Activated naive CD8-positive, alpha-beta T cell treated with anti-CD3 and anti-CD28 coated beads for 36 hours (primary cell): ENCODE measurements around the gene CEP128. TPM values are rescaled to one million over a fixed set of nuclear protein-coding genes. Genes with fewer than 3 reads are reported as not detected.

ENCODE experiments used
- DNase-seq: peaks from one replicate; pipeline ENCODE4 v3.0.0; 2021
- H3K27ac Mint-ChIP-seq: one replicate; pipeline ENCODE4 v1.8.0; 2022; ENCODE audit warnings: mild to moderate bottlenecking, moderate library complexity, mixed read lengths
- H3K27me3 Mint-ChIP-seq: one replicate; pipeline ENCODE4 v1.8.0; 2022; ENCODE audit warnings: mild to moderate bottlenecking, mixed read lengths
- H3K36me3 Mint-ChIP-seq: one replicate; pipeline ENCODE4 v1.8.0; 2021; ENCODE audit warnings: mild to moderate bottlenecking, mixed read lengths
- H3K4me1 Mint-ChIP-seq: one replicate; pipeline ENCODE4 v1.8.0; 2021; ENCODE audit warnings: mixed read lengths
- H3K4me3 Mint-ChIP-seq: one replicate; pipeline ENCODE4 v1.8.0; 2022; ENCODE audit warnings: mild to moderate bottlenecking, moderate library complexity, mixed read lengths
- H3K9me3 Mint-ChIP-seq: one replicate; pipeline ENCODE4 v1.8.0; 2022; ENCODE audit warnings: mixed read lengths
- total RNA-seq, 2 experiments: library from RNA; stranded (reverse); gene quantifications; one replicate each; pipeline ENCODE4 v1.2.3, GENCODE V29; 2021

Gene CEP128
- total RNA-seq, 2 experiments from 2014 or later = 21.5 to 22.6 TPM

- H3K4me3 Mint-ChIP-seq = no peak overlapping the region
- no peak overlapping the region for H3K27ac Mint-ChIP-seq
- no peak for DNase-seq
- H3K27me3 Mint-ChIP-seq = no peaks in the 10 kb centered on the region
- H3K4me1 Mint-ChIP-seq = no peaks in the 10 kb centered on the region
- peaks cover 1% of the 10 kb centered on the region for H3K9me3 Mint-ChIP-seq
- H3K36me3 Mint-ChIP-seq = peaks cover 2% of the 10 kb centered on the region
Measured at GRCh38 chr14:80659783-80660182, 281.8 kb downstream of the CEP128 start.

- no peaks in the 10 kb centered on the region for H3K4me1 Mint-ChIP-seq
- no peak overlapping the region for H3K27ac Mint-ChIP-seq
- DNase-seq = no peak
- peaks cover 1% of the 10 kb centered on the region for H3K9me3 Mint-ChIP-seq
- H3K27me3 Mint-ChIP-seq = no peaks in the 10 kb centered on the region
- H3K4me3 Mint-ChIP-seq = no peak overlapping the region
- peaks cover 5% of the 10 kb centered on the region for H3K36me3 Mint-ChIP-seq
Measured at GRCh38 chr14:80658733-80659132, 282.8 kb downstream of the CEP128 start.

DNA sequence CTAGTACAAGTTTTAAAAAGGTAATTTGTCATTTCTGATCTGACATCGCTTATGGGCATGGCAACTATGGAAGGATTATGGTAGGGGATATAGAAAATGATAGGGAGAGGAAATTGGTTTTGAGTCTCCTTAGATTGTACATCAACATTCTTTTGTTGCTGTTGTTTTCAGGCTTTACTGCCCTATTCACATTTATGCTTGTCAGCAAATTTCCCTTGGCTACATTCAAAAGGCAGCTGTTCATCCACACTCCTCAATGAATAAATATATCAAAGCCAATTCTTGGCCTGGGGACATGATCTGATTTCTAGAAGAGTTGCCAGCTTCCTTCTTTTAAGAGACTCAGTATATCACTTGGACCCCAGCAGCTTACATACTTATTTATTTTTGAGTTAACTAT, 283.4 kb downstream of the CEP128 start:
- Mint-ChIP-seq H3K36me3 (peaks cover 6% of the 10 kb centered on the region), H3K27me3 (no peaks in the 10 kb centered on the region), H3K4me1 (no peaks in the 10 kb centered on the region), H3K27ac (no peak overlapping the region), H3K9me3 (peaks cover 3% of the 10 kb centered on the region), H3K4me3 (no peak overlapping the region)
- no peak for DNase-seq

DNA sequence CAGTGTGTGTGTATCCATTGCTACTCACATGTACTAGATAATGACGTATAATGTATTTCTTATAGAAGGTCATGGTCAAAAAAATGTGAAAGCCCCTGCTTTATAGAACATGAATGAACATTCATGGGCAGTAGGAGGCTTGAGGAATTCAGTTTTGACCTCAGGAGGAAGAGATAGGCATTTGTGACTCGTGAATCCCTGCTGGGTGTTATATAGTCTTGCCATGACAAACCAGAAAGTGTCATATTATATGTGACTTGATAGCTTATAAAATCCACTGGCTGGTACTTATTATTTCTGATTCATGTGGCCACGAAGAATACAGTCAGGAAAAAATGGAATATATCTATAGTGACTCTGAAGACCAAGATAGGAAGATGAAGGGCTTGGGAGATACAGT, 287.6 kb downstream of the CEP128 start:
- Mint-ChIP-seq H3K36me3 (peaks cover 18% of the 10 kb centered on the region), H3K4me1 (no peaks in the 10 kb centered on the region), H3K27me3 (no peaks in the 10 kb centered on the region), H3K27ac (no peak overlapping the region), H3K4me3 (no peak overlapping the region), H3K9me3 (peaks cover 13% of the 10 kb centered on the region)
- no peak for DNase-seq

DNA sequence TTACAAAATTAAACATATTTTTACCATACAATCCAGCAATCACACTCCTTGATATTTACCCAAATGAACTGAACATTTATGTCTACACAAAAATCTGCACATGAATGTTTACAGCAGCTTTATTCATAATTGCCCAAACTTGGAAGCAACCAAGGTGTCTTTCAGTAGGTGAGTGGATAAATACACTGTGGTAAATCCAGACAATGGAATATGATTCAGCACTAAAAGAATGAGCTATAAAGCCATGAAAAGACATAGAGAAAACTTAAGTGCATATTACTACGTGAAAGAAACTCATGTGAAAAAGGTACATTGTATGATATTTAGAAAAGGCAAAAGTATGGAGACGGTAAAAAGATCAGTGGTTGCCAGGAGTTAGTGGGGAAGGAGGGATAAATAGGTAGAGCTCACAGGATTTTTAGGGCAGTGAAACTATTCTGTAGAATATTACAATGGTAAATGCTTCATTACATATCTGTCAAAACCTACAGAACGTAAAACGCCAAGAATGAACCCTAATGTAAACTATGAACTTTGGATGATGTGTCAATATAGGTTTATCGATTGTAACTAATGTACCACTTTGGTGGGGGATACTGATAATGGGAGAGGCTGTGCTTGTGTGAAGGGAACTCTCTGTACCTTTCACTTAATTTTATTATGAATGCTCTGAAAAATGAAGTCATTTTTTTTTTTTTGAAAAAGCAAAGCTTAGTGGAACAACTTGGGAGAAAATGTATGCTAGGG, 295.7 kb downstream of the CEP128 start:
- no peak for DNase-seq
- H3K9me3 Mint-ChIP-seq = no peaks in the 10 kb centered on the region
- no peak overlapping the region for H3K4me3 Mint-ChIP-seq
- H3K36me3 Mint-ChIP-seq = peaks cover 6% of the 10 kb centered on the region
- no peak overlapping the region for H3K27ac Mint-ChIP-seq
- no peaks in the 10 kb centered on the region for H3K4me1 Mint-ChIP-seq
- no peaks in the 10 kb centered on the region for H3K27me3 Mint-ChIP-seq

DNA sequence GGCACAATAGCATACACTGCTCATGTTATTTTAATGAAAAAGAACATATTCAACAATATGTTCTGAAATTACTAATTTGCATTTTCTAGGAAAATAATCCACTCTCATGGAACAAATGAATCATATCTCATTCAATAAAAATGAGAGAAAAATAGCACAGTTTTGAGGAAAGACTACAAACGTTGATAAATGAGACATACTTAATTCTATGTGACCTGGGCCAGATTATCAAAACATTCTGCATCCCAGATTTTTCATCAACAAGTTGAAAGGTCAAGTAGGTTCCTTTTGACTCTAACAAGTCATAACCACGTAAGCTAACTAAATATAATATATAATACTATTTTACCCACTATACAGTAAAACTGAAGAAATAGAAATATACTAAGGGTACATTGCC, 296.7 kb downstream of the CEP128 start:
- Mint-ChIP-seq H3K27ac (no peak overlapping the region), H3K9me3 (no peaks in the 10 kb centered on the region), H3K4me3 (no peak overlapping the region), H3K4me1 (no peaks in the 10 kb centered on the region), H3K36me3 (peaks cover 6% of the 10 kb centered on the region), H3K27me3 (no peaks in the 10 kb centered on the region)
- DNase-seq = no peak

DNA sequence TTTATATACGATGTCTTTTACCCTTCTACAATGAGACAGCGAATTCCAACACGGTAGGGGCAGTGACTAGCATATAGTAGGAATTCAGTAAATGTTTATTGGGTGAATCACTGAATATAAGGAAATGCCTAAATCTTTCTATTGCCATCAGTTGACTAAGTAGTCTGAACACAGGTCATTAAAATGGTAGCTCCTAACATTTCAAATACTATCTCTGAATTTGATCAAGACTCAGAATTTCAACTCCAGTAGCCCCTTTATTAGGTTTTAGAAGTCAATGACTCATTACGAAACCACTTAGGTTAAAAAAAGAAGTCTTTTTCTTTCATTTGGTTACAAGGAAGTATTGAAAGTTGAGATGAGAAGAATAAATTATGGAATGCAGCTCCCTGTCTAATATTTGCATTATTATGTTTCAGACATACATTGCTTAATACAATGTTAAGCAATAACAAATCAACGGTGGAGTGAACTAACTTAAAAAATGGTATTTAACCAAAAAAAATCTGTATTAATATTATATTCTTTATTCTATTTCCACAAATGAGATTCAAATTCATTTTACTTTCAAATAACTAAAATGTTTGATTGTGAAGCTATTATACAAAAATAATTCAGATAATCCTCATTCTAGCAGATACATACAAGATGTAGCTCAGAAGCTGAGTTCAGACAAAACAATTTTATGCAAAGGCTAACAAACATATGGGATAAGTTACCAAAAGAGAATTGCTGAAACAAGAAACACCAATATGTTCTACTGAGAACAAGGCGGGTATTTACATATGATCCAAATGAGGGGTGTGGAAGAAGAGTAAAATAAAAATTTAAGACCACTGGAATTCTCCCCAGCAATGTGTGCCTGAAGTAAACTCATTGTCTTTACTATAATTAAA, 302.7 kb downstream of the CEP128 start:
- no peaks in the 10 kb centered on the region for H3K27me3 Mint-ChIP-seq

DNA sequence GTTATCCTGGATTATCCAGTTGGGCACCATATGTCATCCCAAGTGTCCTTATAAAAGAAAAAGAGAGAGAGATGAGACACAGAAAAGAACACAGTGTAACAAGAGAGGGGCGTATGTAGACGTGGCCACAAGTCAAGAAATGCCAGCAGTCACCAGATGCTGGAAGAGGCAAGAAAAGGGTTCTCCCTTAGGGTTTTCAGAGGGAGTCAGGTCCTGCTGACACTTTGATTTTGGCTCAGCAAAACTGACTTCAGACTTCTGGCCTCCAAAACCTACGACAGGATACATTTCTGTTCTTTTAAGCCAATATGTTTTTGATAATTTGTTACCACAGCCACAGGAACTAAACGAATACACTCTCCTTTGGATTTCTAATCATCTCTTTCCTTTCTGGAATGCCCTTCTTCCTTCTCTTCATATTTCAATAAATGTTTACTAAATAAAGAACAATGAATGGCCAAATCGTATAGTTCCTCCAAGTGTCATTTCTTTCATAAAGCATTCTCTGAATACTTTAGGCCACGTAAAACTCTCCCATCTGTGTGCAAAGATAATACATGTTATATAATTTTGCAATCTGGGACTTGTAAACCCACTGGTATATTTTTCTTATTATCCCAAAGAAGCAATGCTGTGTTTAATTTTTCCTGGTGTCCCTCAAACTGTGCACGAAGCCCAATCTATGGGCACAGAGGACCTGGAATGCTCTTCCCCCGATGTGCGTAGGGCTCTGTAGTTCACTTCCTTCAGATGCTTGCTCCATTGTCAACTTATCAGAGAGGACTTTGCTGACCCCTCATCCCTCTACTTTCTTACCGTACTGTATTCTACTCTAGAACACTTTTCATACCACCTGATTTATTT, 303.6 kb downstream of the CEP128 start:
- no peak overlapping the region for H3K27ac Mint-ChIP-seq
- peaks cover 8% of the 10 kb centered on the region for H3K36me3 Mint-ChIP-seq
- H3K4me1 Mint-ChIP-seq = no peaks in the 10 kb centered on the region
- DNase-seq = no peak
- no peak overlapping the region for H3K4me3 Mint-ChIP-seq
- no peaks in the 10 kb centered on the region for H3K27me3 Mint-ChIP-seq
- H3K9me3 Mint-ChIP-seq = no peaks in the 10 kb centered on the region

More for the DNA sequence above, 302.7 kb downstream of the CEP128 start:
- DNase-seq = no peak
- Mint-ChIP-seq H3K4me1 (no peaks in the 10 kb centered on the region), H3K27ac (no peak overlapping the region), H3K36me3 (peaks cover 8% of the 10 kb centered on the region), H3K4me3 (no peak overlapping the region), H3K9me3 (no peaks in the 10 kb centered on the region)

DNA sequence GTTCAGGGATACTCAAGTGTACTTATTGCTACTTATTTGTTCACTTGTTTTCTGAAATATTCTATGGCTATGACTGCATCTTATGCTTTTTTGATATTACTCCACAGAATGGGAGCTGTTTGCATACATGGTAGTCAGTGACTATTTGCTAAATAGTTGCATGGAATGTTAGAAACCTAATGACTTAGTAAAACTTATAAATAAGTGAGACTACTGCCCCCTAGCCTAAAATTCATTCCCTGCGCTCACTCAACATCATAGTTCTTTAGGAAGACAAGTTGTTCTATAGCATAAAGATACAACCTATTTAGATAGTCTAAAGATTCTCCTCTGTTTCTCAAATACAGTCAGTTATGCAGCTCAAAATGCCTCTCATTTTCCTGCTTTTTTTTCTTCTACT, 305.5 kb downstream of the CEP128 start:
- no peaks in the 10 kb centered on the region for H3K4me1 Mint-ChIP-seq
- H3K4me3 Mint-ChIP-seq = no peak overlapping the region
- no peaks in the 10 kb centered on the region for H3K9me3 Mint-ChIP-seq
- no peak overlapping the region for H3K27ac Mint-ChIP-seq
- H3K36me3 Mint-ChIP-seq = peaks cover 2% of the 10 kb centered on the region
- H3K27me3 Mint-ChIP-seq = no peaks in the 10 kb centered on the region
- no peak for DNase-seq

- no peaks in the 10 kb centered on the region for H3K9me3 Mint-ChIP-seq
- H3K27me3 Mint-ChIP-seq = no peaks in the 10 kb centered on the region
- H3K36me3 Mint-ChIP-seq = peaks cover 2% of the 10 kb centered on the region
- H3K4me1 Mint-ChIP-seq = no peaks in the 10 kb centered on the region
- no peak overlapping the region for H3K4me3 Mint-ChIP-seq
- DNase-seq = no peak
- H3K27ac Mint-ChIP-seq = no peak overlapping the region
Measured at GRCh38 chr14:80634106-80634758, 307.3 kb downstream of the CEP128 start.

- Mint-ChIP-seq H3K9me3 (peaks cover 8% of the 10 kb centered on the region), H3K27ac (no peak overlapping the region), H3K36me3 (no peaks in the 10 kb centered on the region), H3K4me1 (no peaks in the 10 kb centered on the region), H3K4me3 (no peak overlapping the region), H3K27me3 (no peaks in the 10 kb centered on the region)
- no peak for DNase-seq
Measured at GRCh38 chr14:80629606-80630005, 311.9 kb downstream of the CEP128 start.

- Mint-ChIP-seq H3K27me3 (no peaks in the 10 kb centered on the region), H3K4me1 (no peaks in the 10 kb centered on the region), H3K27ac (no peak overlapping the region), H3K9me3 (peaks cover 12% of the 10 kb centered on the region), H3K36me3 (no peaks in the 10 kb centered on the region), H3K4me3 (no peak overlapping the region)
- DNase-seq = no peak
Measured at GRCh38 chr14:80628547-80628946, 313.0 kb downstream of the CEP128 start.

DNA sequence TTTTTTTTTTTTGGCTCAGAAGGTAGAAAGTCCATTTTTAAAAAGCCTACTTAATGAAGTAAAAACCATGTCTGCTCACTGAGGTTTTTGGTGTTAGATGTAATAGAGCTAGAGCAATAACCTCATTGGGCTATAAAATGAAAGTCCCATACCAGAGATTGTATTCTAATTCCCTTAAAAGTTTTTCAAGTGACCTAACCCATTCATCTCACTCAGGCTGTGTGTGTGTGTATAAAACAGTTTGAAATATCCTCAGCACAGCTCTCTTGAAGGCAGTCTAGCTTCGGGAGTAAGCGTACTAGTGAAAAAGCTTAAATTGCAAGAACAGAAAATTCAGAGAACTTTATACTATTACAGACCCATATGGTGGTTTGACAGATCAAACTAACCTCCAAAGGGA, 313.8 kb downstream of the CEP128 start:
- Mint-ChIP-seq H3K4me1 (no peaks in the 10 kb centered on the region), H3K27ac (no peak overlapping the region), H3K9me3 (peaks cover 12% of the 10 kb centered on the region), H3K4me3 (no peak overlapping the region), H3K27me3 (no peaks in the 10 kb centered on the region), H3K36me3 (no peaks in the 10 kb centered on the region)
- no peak for DNase-seq

DNA sequence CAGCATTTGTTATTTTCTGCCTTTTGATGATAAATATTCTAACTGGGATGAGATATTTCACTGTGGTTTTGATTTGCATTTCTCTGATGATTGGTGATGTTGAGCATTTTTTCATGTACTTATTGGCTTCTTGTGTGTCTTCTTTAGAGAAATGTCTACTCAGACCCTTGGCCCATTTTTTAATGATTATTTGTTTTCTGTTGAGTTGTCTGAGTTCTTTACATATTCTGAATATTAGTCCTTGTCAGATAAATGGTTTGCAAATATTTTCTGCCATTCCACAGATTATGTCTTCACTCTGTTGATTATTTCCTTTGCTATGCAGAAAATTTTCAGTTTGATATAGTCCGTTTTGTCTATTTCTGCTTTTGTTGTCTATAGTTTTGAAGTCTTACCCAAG, 317.0 kb downstream of the CEP128 start:
- Mint-ChIP-seq H3K27me3 (no peaks in the 10 kb centered on the region), H3K9me3 (peaks cover 12% of the 10 kb centered on the region), H3K4me3 (no peak overlapping the region), H3K4me1 (no peaks in the 10 kb centered on the region), H3K36me3 (no peaks in the 10 kb centered on the region), H3K27ac (no peak overlapping the region)
- no peak for DNase-seq
